IgD-negative memory B cell (primary cell): ENCODE results near the gene ANKZF1. TPM values are rescaled to one million over a fixed set of nuclear protein-coding genes. Genes with fewer than 3 reads are reported as not detected.
A peak's percentile ranks its signal among the peaks of the same experiment; 100 is the strongest.

Experiments used
- H3K27ac Mint-ChIP-seq, 3 donors: one replicate each; pipeline ENCODE4 v1.8.0; 2020 to 2022; ENCODE audit warnings: mild to moderate bottlenecking in 3 of 3, mixed read lengths in 3 of 3, moderate library complexity in 1 of 3
- H3K27me3 Mint-ChIP-seq: one replicate; pipeline ENCODE4 v1.8.0; 2021; ENCODE audit warnings: mixed read lengths
- H3K36me3 Mint-ChIP-seq: one replicate; pipeline ENCODE4 v1.8.0; 2020; ENCODE audit warnings: mild to moderate bottlenecking, mixed read lengths
- H3K4me1 Mint-ChIP-seq, 3 donors: one replicate each; pipeline ENCODE4 v1.8.0; 2020 to 2022; ENCODE audit warnings: mixed read lengths in 3 of 3, mild to moderate bottlenecking in 1 of 3
- H3K4me3 Mint-ChIP-seq, 4 donors: one replicate each; pipeline ENCODE4 v1.8.0; 2020 to 2022; ENCODE audit warnings: mild to moderate bottlenecking in 4 of 4, mixed read lengths in 4 of 4, moderate library complexity in 3 of 4
- H3K9me3 Mint-ChIP-seq, 3 donors: one replicate each; pipeline ENCODE4 v1.8.0; 2020 to 2021; ENCODE audit warnings: mixed read lengths in 3 of 3, mild to moderate bottlenecking in 1 of 3
- polyA plus RNA-seq: library from polyadenylated mRNA; unstranded; fragments of 300-500 nt; fragmentation: Illumina TruSeq; gene quantifications from one replicate; pipeline ENCODE4 v1.2.3, GENCODE V29; 2021

Gene ANKZF1
- polyA plus RNA-seq, 1 donor from 2014 or later = 31.1 TPM

- Mint-ChIP-seq H3K9me3 (no peaks in the 10 kb centered on the region), H3K4me3 (peak overlapping the region; percentile 99 to 100 (median 100)), H3K27me3 (no peaks in the 10 kb centered on the region), H3K36me3 (peaks cover 5% of the 10 kb centered on the region), H3K4me1 (peaks cover 16 to 28% (median 20%) of the 10 kb centered on the region in 3 donors), H3K27ac (peak overlapping the region; percentile 92 to 98 (median 97))
Measured at GRCh38 chr2:219230059-219230540, 494 bp downstream of the ANKZF1 start.

- Mint-ChIP-seq H3K9me3 (no peaks in the 10 kb centered on the region), H3K4me3 (peak overlapping the region in 1 of 4 donors; percentile 76), H3K27ac (no peak overlapping the region), H3K4me1 (peaks cover 6 to 17% (median 15%) of the 10 kb centered on the region in 3 donors), H3K36me3 (peaks cover 6% of the 10 kb centered on the region), H3K27me3 (no peaks in the 10 kb centered on the region)
Measured at GRCh38 chr2:219234331-219234730, 4.7 kb downstream of the ANKZF1 start.

GRCh38 chr2:219243291-219243761 lies 13.7 kb downstream of the ANKZF1 start:
- peak overlapping the region; percentile 63 to 73 (median 72) for H3K27ac Mint-ChIP-seq
- peaks cover 15 to 29% (median 28%) of the 10 kb centered on the region in 3 donors for H3K4me1 Mint-ChIP-seq
- no peaks in the 10 kb centered on the region for H3K9me3 Mint-ChIP-seq
- H3K4me3 Mint-ChIP-seq = peak overlapping the region; percentile 39 to 68 (median 50)
- peaks cover 1% of the 10 kb centered on the region for H3K27me3 Mint-ChIP-seq
- peaks cover 1% of the 10 kb centered on the region for H3K36me3 Mint-ChIP-seq

- H3K27me3 Mint-ChIP-seq = peaks cover 1% of the 10 kb centered on the region
- H3K9me3 Mint-ChIP-seq = no peaks in the 10 kb centered on the region
- H3K36me3 Mint-ChIP-seq = peaks cover 1% of the 10 kb centered on the region
- peak overlapping the region; percentile 84 to 96 (median 92) for H3K4me3 Mint-ChIP-seq
- H3K4me1 Mint-ChIP-seq = peaks cover 27 to 42% (median 41%) of the 10 kb centered on the region in 3 donors
- H3K27ac Mint-ChIP-seq = peak overlapping the region; percentile 85 to 98 (median 97)
Measured at GRCh38 chr2:219244789-219245147, 15.2 kb downstream of the ANKZF1 start.

- Mint-ChIP-seq H3K9me3 (no peaks in the 10 kb centered on the region), H3K27me3 (peaks cover 1% of the 10 kb centered on the region), H3K36me3 (peaks cover 1% of the 10 kb centered on the region), H3K4me3 (peak within 1 kb of the TSS; percentile 84 to 96 (median 92)), H3K27ac (peak within 1 kb of the TSS; percentile 85 to 98 (median 97)), H3K4me1 (peaks cover 33 to 47% (median 43%) of the 10 kb centered on the region in 3 donors)
Measured at GRCh38 chr2:219245148-219245898, 15.7 kb downstream of the ANKZF1 start, which contains the start of the genes GLB1L and STK16. TSS of gene GLB1L (minus strand) at chr2:219245444. CDS start at chr2:219243573, 1,871 bp downstream. TSS of gene STK16 (plus strand) at chr2:219245479. CDS start at chr2:219246000, 521 bp downstream.

GRCh38 chr2:219245899-219246230 lies 16.3 kb downstream of the ANKZF1 start:
- H3K4me1 Mint-ChIP-seq = peaks cover 34 to 52% (median 46%) of the 10 kb centered on the region in 3 donors
- peak overlapping the region; percentile 85 to 98 (median 97) for H3K27ac Mint-ChIP-seq
- peak overlapping the region; percentile 84 to 96 (median 92) for H3K4me3 Mint-ChIP-seq
- peaks cover 1% of the 10 kb centered on the region for H3K27me3 Mint-ChIP-seq
- no peaks in the 10 kb centered on the region for H3K9me3 Mint-ChIP-seq
- H3K36me3 Mint-ChIP-seq = peaks cover 3% of the 10 kb centered on the region

GRCh38 chr2:219246559-219246958 lies 17.0 kb downstream of the ANKZF1 start:
- Mint-ChIP-seq H3K4me3 (peak overlapping the region; percentile 41 to 95 (median 86)), H3K9me3 (no peaks in the 10 kb centered on the region), H3K27ac (peak overlapping the region in 2 of 3 donors; percentile 85 to 97), H3K27me3 (peaks cover 1% of the 10 kb centered on the region), H3K4me1 (peaks cover 41 to 59% (median 53%) of the 10 kb centered on the region in 3 donors), H3K36me3 (peaks cover 4% of the 10 kb centered on the region)

- peak overlapping the region; percentile 83 to 95 (median 89) for H3K4me3 Mint-ChIP-seq
- H3K27ac Mint-ChIP-seq = peak overlapping the region; percentile 85 to 96 (median 93)
- H3K9me3 Mint-ChIP-seq = no peaks in the 10 kb centered on the region
Measured at GRCh38 chr2:219247678-219248642, 18.4 kb downstream of the ANKZF1 start.

GRCh38 chr2:219248845-219249202 lies 19.2 kb downstream of the ANKZF1 start:
- Mint-ChIP-seq H3K4me1 (peaks cover 50 to 68% (median 58%) of the 10 kb centered on the region in 3 donors), H3K9me3 (no peaks in the 10 kb centered on the region), H3K4me3 (peak overlapping the region; percentile 83 to 95 (median 89)), H3K36me3 (peaks cover 7% of the 10 kb centered on the region), H3K27me3 (no peaks in the 10 kb centered on the region), H3K27ac (peak overlapping the region; percentile 85 to 96 (median 91))

More at GRCh38 chr2:219247678-219248642, 18.4 kb downstream of the ANKZF1 start:
- Mint-ChIP-seq H3K36me3 (peaks cover 7% of the 10 kb centered on the region), H3K4me1 (peaks cover 50 to 68% (median 58%) of the 10 kb centered on the region in 3 donors), H3K27me3 (peaks cover 1% of the 10 kb centered on the region)

- Mint-ChIP-seq H3K27ac (peak overlapping the region; percentile 85 to 96 (median 91)), H3K4me3 (peak overlapping the region; percentile 83 to 95 (median 89)), H3K36me3 (peaks cover 7% of the 10 kb centered on the region), H3K9me3 (no peaks in the 10 kb centered on the region), H3K4me1 (peaks cover 50 to 68% (median 57%) of the 10 kb centered on the region in 3 donors), H3K27me3 (no peaks in the 10 kb centered on the region)
Measured at GRCh38 chr2:219249203-219249980, 19.8 kb downstream of the ANKZF1 start.

GRCh38 chr2:219250049-219250781 lies 20.6 kb downstream of the ANKZF1 start:
- Mint-ChIP-seq H3K27ac (peak overlapping the region; percentile 85 to 96 (median 92)), H3K27me3 (no peaks in the 10 kb centered on the region), H3K4me1 (peaks cover 49 to 68% (median 54%) of the 10 kb centered on the region in 3 donors), H3K36me3 (peaks cover 7% of the 10 kb centered on the region), H3K4me3 (peak overlapping the region; percentile 83 to 95 (median 89)), H3K9me3 (no peaks in the 10 kb centered on the region)

GRCh38 chr2:219251656-219252055 lies 22.1 kb downstream of the ANKZF1 start:
- H3K9me3 Mint-ChIP-seq = no peaks in the 10 kb centered on the region
- H3K36me3 Mint-ChIP-seq = peaks cover 7% of the 10 kb centered on the region
- H3K27ac Mint-ChIP-seq = peak overlapping the region; percentile 59 to 88 (median 85)
- H3K4me3 Mint-ChIP-seq = peak overlapping the region; percentile 84 to 97 (median 95)
- H3K4me1 Mint-ChIP-seq = peaks cover 42 to 65% (median 49%) of the 10 kb centered on the region in 3 donors
- H3K27me3 Mint-ChIP-seq = no peaks in the 10 kb centered on the region

- Mint-ChIP-seq H3K4me1 (peaks cover 41 to 60% (median 49%) of the 10 kb centered on the region in 3 donors), H3K4me3 (peak overlapping the region; percentile 84 to 97 (median 95)), H3K27me3 (no peaks in the 10 kb centered on the region), H3K36me3 (peaks cover 7% of the 10 kb centered on the region), H3K9me3 (no peaks in the 10 kb centered on the region), H3K27ac (peak overlapping the region; percentile 59 to 88 (median 88))
Measured at GRCh38 chr2:219252084-219252483, 22.5 kb downstream of the ANKZF1 start.
